GM23338 (cell line): Measurements from ENCODE around the gene MACROD1. TPM values are rescaled to one million over a fixed set of nuclear protein-coding genes. Genes with fewer than 3 reads are reported as not detected.

Source experiments
- ATAC-seq: fragments of 200-7000 bp; cut with Tn5 transposase; 3 replicates; pipeline ENCODE4 v1.9.1; 2020
- DNase-seq: peaks from one replicate; pipeline ENCODE4 v3.0.0-alpha.2; 2015; ENCODE audit warnings: low spot score
- H2AFZ ChIP-seq: fragments of 200-600 bp; sonication (generic); 2 replicates; pipeline ENCODE4 v1.8.0; 2016; ENCODE audit warnings: antibody characterized with exemption, mild to moderate bottlenecking, moderate library complexity
- H3F3A ChIP-seq: fragments of 200-600 bp; sonication (generic); replicated peaks from 2 replicates; pipeline ENCODE4 v1.8.0; 2017; ENCODE audit warnings: antibody characterized with exemption, mixed run types, low read depth
- H3K27ac ChIP-seq: fragments of 200-600 bp; sonication (generic); 2 replicates; pipeline ENCODE4 v1.6.1; 2016; ENCODE audit warnings: low read depth
- H3K27me3 ChIP-seq: fragments of 200-600 bp; sonication (generic); 2 replicates; pipeline ENCODE4 v1.8.0; 2016; ENCODE audit warnings: mild to moderate bottlenecking, mixed run types, moderate library complexity; ENCODE audit not compliant: insufficient read depth
- H3K36me3 ChIP-seq: fragments of 200-600 bp; sonication (generic); 2 replicates; pipeline ENCODE4 v1.8.0; 2016; ENCODE audit warnings: mild to moderate bottlenecking; ENCODE audit not compliant: insufficient read depth
- H3K4me1 ChIP-seq: fragments of 200-600 bp; sonication (generic); 2 replicates; pipeline ENCODE4 v1.8.0; 2016; ENCODE audit warnings: mild to moderate bottlenecking, moderate library complexity; ENCODE audit not compliant: insufficient read depth
- H3K4me2 ChIP-seq: fragments of 200-600 bp; sonication (generic); 2 replicates; pipeline ENCODE4 v1.7.1; 2017; ENCODE audit warnings: mixed run types
- H3K4me3 ChIP-seq: fragments of 200-600 bp; sonication (generic); 2 replicates; pipeline ENCODE4 v1.6.1; 2016; ENCODE audit warnings: mixed run types
- H3K79me2 ChIP-seq: fragments of 200-600 bp; sonication (generic); replicated peaks from 2 replicates; pipeline ENCODE4 v1.8.0; 2017; ENCODE audit warnings: mild to moderate bottlenecking; ENCODE audit not compliant: insufficient read depth
- H3K9me2 ChIP-seq: fragments of 200-600 bp; sonication (generic); 2 replicates; pipeline ENCODE4 v1.8.0; 2017; ENCODE audit not compliant: insufficient read depth
- H4K20me1 ChIP-seq: fragments of 200-600 bp; sonication (generic); replicated peaks from 2 replicates; pipeline ENCODE4 v1.8.0; 2017; ENCODE audit warnings: mild to moderate bottlenecking; ENCODE audit not compliant: insufficient read depth
- H3K27ac Mint-ChIP-seq: 2 replicates; pipeline ENCODE4 v1.8.0; 2020; ENCODE audit warnings: inconsistent platforms, mild to moderate bottlenecking, moderate library complexity, mixed read lengths
- H3K27me3 Mint-ChIP-seq: 3 replicates; pipeline ENCODE4 v1.8.0; 2022; ENCODE audit warnings: low read depth, mild to moderate bottlenecking, moderate library complexity, mixed read lengths, inconsistent platforms; ENCODE audit not compliant: insufficient read depth, poor library complexity
- H3K36me3 Mint-ChIP-seq: 3 replicates; pipeline ENCODE4 v1.8.0; 2021; ENCODE audit warnings: low read depth, mild to moderate bottlenecking, inconsistent platforms, moderate library complexity, mixed read lengths
- H3K4me1 Mint-ChIP-seq: 3 replicates; pipeline ENCODE4 v1.8.0; 2020; ENCODE audit warnings: mild to moderate bottlenecking, inconsistent platforms, mixed read lengths
- H3K4me3 Mint-ChIP-seq: 3 replicates; pipeline ENCODE4 v1.8.0; 2021; ENCODE audit warnings: moderate library complexity, mild to moderate bottlenecking, inconsistent platforms, mixed read lengths
- H3K9me3 Mint-ChIP-seq: 3 replicates; pipeline ENCODE4 v1.8.0; 2020; ENCODE audit warnings: moderate library complexity, mild to moderate bottlenecking, inconsistent platforms, mixed read lengths
- CREB1 ChIP-seq: fragments of 250-450 bp; sonication (Bioruptor Pico); IDR thresholded peaks from 2 replicates; pipeline ENCODE4 v1.5.0; 2020; ENCODE audit warnings: low read depth, mild to moderate bottlenecking, moderate library complexity
- ETS1 ChIP-seq: IDR thresholded peaks from 2 replicates; pipeline ENCODE4 v1.6.1; 2016; ENCODE audit warnings: antibody characterized with exemption
- EZH2 ChIP-seq: fragments of 200-600 bp; sonication (generic); IDR thresholded peaks from one replicate; pipeline ENCODE4 v1.8.0; 2017; ENCODE audit warnings: antibody characterized with exemption, mild to moderate bottlenecking, low read depth; ENCODE audit not compliant: unreplicated experiment
- EZH2phosphoT487 ChIP-seq: fragments of 200-600 bp; sonication (generic); IDR thresholded peaks from one replicate; pipeline ENCODE4 v1.8.1; 2018; ENCODE audit warnings: antibody characterized with exemption; ENCODE audit not compliant: unreplicated experiment
- JUNB ChIP-seq: IDR thresholded peaks from one replicate; pipeline ENCODE4 v1.6.1; 2016; ENCODE audit warnings: antibody characterized with exemption; ENCODE audit not compliant: unreplicated experiment
- NANOG ChIP-seq: IDR thresholded peaks from 2 replicates; pipeline ENCODE4 v1.6.1; 2016; ENCODE audit warnings: antibody characterized with exemption, borderline replicate concordance
- POLR2AphosphoS5 ChIP-seq: IDR thresholded peaks from 2 replicates; pipeline ENCODE4 v1.6.1; 2016; ENCODE audit warnings: antibody characterized with exemption, low read depth
- STAT1 ChIP-seq: IDR thresholded peaks from one replicate; pipeline ENCODE4 v1.6.1; 2016; ENCODE audit warnings: antibody characterized with exemption; ENCODE audit not compliant: unreplicated experiment
- ZNF331 ChIP-seq: fragments of 250-450 bp; sonication (Bioruptor Pico); IDR thresholded peaks from 2 replicates; pipeline ENCODE4 v1.5.0; 2020; ENCODE audit warnings: low read depth, mild to moderate bottlenecking, moderate library complexity
- polyA plus RNA-seq: library from polyadenylated mRNA; unstranded; fragments of >200 nt; fragmentation: Nextera tagmentation; extraction: Ambion mirVana; gene quantifications from 2 replicates; pipeline ENCODE4 v1.2.1, GENCODE V29; 2016
- total RNA-seq: library from RNA; depleted of rRNA; stranded (reverse); fragments of >200 nt; shearing (Covaris generic); gene quantifications from 2 replicates; pipeline ENCODE4 v1.2.3, GENCODE V29; 2014
- TF ChIP-seq, protein P1 (sequence below): IDR thresholded peaks from one replicate; pipeline ENCODE4 v1.6.1; 2018; ENCODE audit warnings: antibody characterized with exemption; ENCODE audit not compliant: unreplicated experiment

MACROD1 gene
- total and polyA plus RNA-seq, 2 experiments from 2014 or later: 33.0 to 51.6 TPM

DNA sequence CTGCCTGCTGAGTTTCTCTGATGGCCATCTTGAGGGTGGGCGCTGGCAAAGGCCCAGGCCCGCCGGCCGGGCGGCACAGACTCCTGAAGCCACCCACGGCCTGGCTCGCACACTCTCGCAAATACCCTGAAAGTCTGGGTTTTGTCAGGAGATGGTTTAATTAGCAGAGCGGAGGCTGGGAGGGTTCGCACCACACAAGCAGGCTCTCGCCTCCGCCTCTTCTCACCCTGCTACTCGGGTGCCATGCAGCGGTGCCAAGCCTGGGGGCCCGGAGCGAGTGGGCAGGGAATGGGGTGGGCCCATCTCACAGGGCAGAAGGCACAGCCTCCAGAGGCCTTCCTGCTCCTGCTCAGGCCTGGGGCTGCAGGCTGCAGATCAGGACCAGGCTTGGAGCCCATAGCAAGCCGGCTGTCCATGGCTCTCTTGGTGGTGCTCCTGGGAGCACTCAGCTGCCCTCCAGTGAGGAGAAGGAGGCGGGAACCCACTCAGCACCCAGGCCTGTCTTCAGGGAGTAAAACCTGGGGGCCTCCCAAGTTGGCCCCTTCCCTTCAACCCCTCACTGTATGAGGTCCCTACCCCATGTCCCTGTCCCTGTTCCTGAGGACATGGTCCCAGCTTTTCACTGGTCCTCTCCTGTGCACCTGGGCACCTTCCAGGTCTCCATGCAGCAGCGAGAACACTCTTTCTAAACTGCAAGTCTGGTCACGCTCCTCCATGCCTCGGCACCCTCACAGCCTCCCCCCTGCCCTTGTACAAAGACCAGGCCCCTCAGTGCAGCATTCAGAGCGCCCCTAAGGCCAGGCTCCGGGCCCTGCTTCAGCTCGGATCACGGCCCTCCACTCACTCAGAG lies 68.2 kb downstream of the MACROD1 start:
- H3K27ac ChIP-seq: no peak overlapping the region
- Mint-ChIP-seq H3K4me1 (peaks cover 16% of the 10 kb centered on the region), H3K4me3 (no peak overlapping the region), H3K36me3 (no peaks in the 10 kb centered on the region; the same call in 2 of the 3 replicates), H3K27ac (no peak overlapping the region), H3K27me3 (peaks cover 48% of the 10 kb centered on the region), H3K9me3 (no peaks in the 10 kb centered on the region; the same call in 2 of the 3 replicates)
- peaks cover 4% of the 10 kb centered on the region for H4K20me1 ChIP-seq
- TF ChIP-seq, protein P1, sequence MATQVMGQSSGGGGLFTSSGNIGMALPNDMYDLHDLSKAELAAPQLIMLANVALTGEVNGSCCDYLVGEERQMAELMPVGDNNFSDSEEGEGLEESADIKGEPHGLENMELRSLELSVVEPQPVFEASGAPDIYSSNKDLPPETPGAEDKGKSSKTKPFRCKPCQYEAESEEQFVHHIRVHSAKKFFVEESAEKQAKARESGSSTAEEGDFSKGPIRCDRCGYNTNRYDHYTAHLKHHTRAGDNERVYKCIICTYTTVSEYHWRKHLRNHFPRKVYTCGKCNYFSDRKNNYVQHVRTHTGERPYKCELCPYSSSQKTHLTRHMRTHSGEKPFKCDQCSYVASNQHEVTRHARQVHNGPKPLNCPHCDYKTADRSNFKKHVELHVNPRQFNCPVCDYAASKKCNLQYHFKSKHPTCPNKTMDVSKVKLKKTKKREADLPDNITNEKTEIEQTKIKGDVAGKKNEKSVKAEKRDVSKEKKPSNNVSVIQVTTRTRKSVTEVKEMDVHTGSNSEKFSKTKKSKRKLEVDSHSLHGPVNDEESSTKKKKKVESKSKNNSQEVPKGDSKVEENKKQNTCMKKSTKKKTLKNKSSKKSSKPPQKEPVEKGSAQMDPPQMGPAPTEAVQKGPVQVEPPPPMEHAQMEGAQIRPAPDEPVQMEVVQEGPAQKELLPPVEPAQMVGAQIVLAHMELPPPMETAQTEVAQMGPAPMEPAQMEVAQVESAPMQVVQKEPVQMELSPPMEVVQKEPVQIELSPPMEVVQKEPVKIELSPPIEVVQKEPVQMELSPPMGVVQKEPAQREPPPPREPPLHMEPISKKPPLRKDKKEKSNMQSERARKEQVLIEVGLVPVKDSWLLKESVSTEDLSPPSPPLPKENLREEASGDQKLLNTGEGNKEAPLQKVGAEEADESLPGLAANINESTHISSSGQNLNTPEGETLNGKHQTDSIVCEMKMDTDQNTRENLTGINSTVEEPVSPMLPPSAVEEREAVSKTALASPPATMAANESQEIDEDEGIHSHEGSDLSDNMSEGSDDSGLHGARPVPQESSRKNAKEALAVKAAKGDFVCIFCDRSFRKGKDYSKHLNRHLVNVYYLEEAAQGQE: no peak
- TF ChIP-seq ETS1 (no peak), POLR2AphosphoS5 (no peak), EZH2 (no peak), EZH2phosphoT487 (no peak), ZNF331 (CRISPR knock-in tag) (no peak), NANOG (no peak), CREB1 (CRISPR knock-in tag) (no peak), STAT1 (no peak)
- ATAC-seq: no peak
- H3K79me2 ChIP-seq: no peaks in the 10 kb centered on the region
- peaks cover 4% of the 10 kb centered on the region; the same call in 1 of the 2 replicates for H3K9me2 ChIP-seq
- H3K27me3 ChIP-seq: peaks cover 31% of the 10 kb centered on the region
- H3K4me3 ChIP-seq: no peak overlapping the region
- no peak overlapping the region for H3K4me2 ChIP-seq
- H2AFZ ChIP-seq: no peak overlapping the region
- DNase-seq: no peak
- H3K36me3 ChIP-seq: no peaks in the 10 kb centered on the region
- 0 out of 2 replicates have a peak, but pooled peaks cover 17% of the 10 kb centered on the region for H3F3A ChIP-seq
- H3K4me1 ChIP-seq: peaks cover 3% of the 10 kb centered on the region; the same call in 1 of the 2 replicates

DNA sequence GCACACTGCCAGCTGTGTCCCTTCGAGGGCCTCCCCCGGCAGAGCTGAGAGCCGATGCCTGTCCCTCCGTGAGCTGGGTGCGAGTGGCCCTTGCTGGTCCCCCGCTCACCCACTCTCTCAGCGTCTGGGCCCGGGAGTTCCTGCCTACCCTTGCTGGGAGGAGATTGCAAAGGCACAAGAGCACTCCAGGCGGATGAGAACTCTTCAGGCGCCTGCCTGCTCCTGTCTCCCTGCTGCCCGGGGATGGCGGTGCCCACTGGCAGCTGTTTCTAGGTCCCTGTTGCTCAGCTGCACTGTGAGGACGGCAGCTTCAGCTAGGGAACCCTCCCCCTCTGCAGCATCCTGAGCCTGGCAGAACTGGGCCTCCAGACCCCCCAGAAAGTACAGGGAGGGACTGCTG lies 69.1 kb downstream of the MACROD1 start:
- H3K9me3 Mint-ChIP-seq: no peaks in the 10 kb centered on the region; the same call in 2 of the 3 replicates
- Histone ChIP-seq H3F3A (0 out of 2 replicates have a peak, but pooled peaks cover 17% of the 10 kb centered on the region), H3K27ac (no peak overlapping the region), H2AFZ (no peak overlapping the region), H4K20me1 (peaks cover 6% of the 10 kb centered on the region), H3K36me3 (no peaks in the 10 kb centered on the region), H3K79me2 (no peaks in the 10 kb centered on the region), H3K4me2 (no peak overlapping the region), H3K4me1 (peaks cover 3% of the 10 kb centered on the region; the same call in 1 of the 2 replicates), H3K4me3 (no peak overlapping the region), H3K27me3 (peaks cover 29% of the 10 kb centered on the region), H3K9me2 (peaks cover 4% of the 10 kb centered on the region; the same call in 1 of the 2 replicates)
- peaks cover 24% of the 10 kb centered on the region for H3K4me1 Mint-ChIP-seq
- no peak overlapping the region for H3K4me3 Mint-ChIP-seq
- DNase-seq (no peak), ATAC-seq (no peak)
- no peaks in the 10 kb centered on the region; the same call in 2 of the 3 replicates for H3K36me3 Mint-ChIP-seq
- no peak overlapping the region for H3K27ac Mint-ChIP-seq
- peaks cover 51% of the 10 kb centered on the region for H3K27me3 Mint-ChIP-seq
- no peak for TF ChIP-seq EZH2phosphoT487
- TF ChIP-seq JUNB: no peak
- no peak for TF ChIP-seq CREB1 (CRISPR knock-in tag)
